Brain pericyte (primary cell): ENCODE results near the gene CHTOP.
A peak's percentile ranks its signal among the peaks of the same experiment; 100 is the strongest.
"Not testable (repeated sequence)": the region's sequence is repeated elsewhere in the genome, so short reads cannot be mapped to it uniquely, and the experiment has no call there.

Experiments used
- DNase-seq: peaks from one replicate; pipeline ENCODE4 v3.0.0-alpha.2; 2012; ENCODE audit warnings: low read depth, low spot score

CHTOP gene

GRCh38 chr1:153631047-153632022, 2.5 kb upstream of the CHTOP start:
- no peak for DNase-seq

GRCh38 chr1:153633161-153633753, 609 bp upstream of the CHTOP start:
- no peak for DNase-seq

- no peak for DNase-seq
Measured at GRCh38 chr1:153635872-153636271, 2.0 kb downstream of the CHTOP start.

- DNase-seq = no peak
Measured at GRCh38 chr1:153636312-153636711, 2.4 kb downstream of the CHTOP start.

- no peak for DNase-seq
Measured at GRCh38 chr1:153638261-153638660, 4.4 kb downstream of the CHTOP start.

GRCh38 chr1:153639280-153639679, 5.4 kb downstream of the CHTOP start:
- DNase-seq = no peak

GRCh38 chr1:153640213-153640612, 6.3 kb downstream of the CHTOP start:
- DNase-seq = not testable (repeated sequence)

- no peak for DNase-seq
Measured at GRCh38 chr1:153640861-153641260, 7.0 kb downstream of the CHTOP start.

- DNase-seq = no peak
Measured at GRCh38 chr1:153642161-153642560, 8.3 kb downstream of the CHTOP start.

- DNase-seq = no peak
Measured at GRCh38 chr1:153643100-153643499, 9.2 kb downstream of the CHTOP start.

GRCh38 chr1:153643816-153644215, 9.9 kb downstream of the CHTOP start:
- no peak for DNase-seq

- DNase-seq = no peak
Measured at GRCh38 chr1:153646672-153647345, 12.9 kb downstream of the CHTOP start.

- DNase-seq = no peak
Measured at GRCh38 chr1:153647346-153647714, 13.5 kb downstream of the CHTOP start.

- DNase-seq = no peak
Measured at GRCh38 chr1:153648000-153648643, 14.3 kb downstream of the CHTOP start.

- DNase-seq = no peak
Measured at GRCh38 chr1:153649137-153649862, 15.4 kb downstream of the CHTOP start.

GRCh38 chr1:153649863-153650235, 16.0 kb downstream of the CHTOP start:
- no peak for DNase-seq

- no peak for DNase-seq
Measured at GRCh38 chr1:153651771-153652170, 17.9 kb downstream of the CHTOP start.

GRCh38 chr1:153652805-153653500, 19.1 kb downstream of the CHTOP start:
- no peak for DNase-seq

GRCh38 chr1:153655333-153655732, 21.5 kb downstream of the CHTOP start:
- no peak for DNase-seq

GRCh38 chr1:153658400-153659174, 24.7 kb downstream of the CHTOP start, which contains the start of gene SNAPIN:
TSS of gene SNAPIN (plus strand) at chr1:153658703. CDS start at chr1:153658744, 41 bp downstream.
- peak; percentile 44 for DNase-seq
